Measurements from ENCODE around the gene NUP214.

DNA sequence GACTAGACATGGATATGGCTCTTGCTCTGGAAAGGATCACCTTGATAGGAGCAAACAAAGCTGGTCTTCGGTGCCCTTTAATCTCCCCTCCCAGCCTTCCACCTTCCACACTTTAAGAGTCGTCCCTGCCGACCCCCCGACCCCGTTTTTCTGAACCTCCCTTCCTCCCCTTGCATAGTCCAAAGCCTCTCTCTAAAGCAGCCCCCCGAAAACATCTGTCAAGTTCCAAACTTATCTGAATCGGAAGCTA is 423 bp upstream of the NUP214 start:
- TF ChIP-seq, protein P1, sequence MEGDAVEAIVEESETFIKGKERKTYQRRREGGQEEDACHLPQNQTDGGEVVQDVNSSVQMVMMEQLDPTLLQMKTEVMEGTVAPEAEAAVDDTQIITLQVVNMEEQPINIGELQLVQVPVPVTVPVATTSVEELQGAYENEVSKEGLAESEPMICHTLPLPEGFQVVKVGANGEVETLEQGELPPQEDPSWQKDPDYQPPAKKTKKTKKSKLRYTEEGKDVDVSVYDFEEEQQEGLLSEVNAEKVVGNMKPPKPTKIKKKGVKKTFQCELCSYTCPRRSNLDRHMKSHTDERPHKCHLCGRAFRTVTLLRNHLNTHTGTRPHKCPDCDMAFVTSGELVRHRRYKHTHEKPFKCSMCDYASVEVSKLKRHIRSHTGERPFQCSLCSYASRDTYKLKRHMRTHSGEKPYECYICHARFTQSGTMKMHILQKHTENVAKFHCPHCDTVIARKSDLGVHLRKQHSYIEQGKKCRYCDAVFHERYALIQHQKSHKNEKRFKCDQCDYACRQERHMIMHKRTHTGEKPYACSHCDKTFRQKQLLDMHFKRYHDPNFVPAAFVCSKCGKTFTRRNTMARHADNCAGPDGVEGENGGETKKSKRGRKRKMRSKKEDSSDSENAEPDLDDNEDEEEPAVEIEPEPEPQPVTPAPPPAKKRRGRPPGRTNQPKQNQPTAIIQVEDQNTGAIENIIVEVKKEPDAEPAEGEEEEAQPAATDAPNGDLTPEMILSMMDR (conservative IDR thresholded peaks at IDR 0.05; ENCODE audit: low read depth, low read length), result no peak
- TF ChIP-seq EZH2 (IDR thresholded peaks at IDR 0.05; ENCODE audit: borderline replicate concordance, low read depth, low read length, poor library complexity, severe bottlenecking), result no peak
